NCI-H524 treated with DMSO at 0.1 percent for 48 hours (cell line): Measurements from ENCODE around the gene CTIF.

ENCODE experiments used
- DNase-seq: peaks from one replicate; lab custom pipeline; 2025; lab: John Stamatoyannopoulos, UW

CTIF gene

GRCh38 chr18:48552130-48552529, 13.3 kb downstream of the CTIF start:
- DNase-seq = no peak

- DNase-seq = no peak
Observed at GRCh38 chr18:48553236-48553635, 14.4 kb downstream of the CTIF start.

GRCh38 chr18:48554610-48555400, 16.0 kb downstream of the CTIF start:
- DNase-seq = no peak

DNA sequence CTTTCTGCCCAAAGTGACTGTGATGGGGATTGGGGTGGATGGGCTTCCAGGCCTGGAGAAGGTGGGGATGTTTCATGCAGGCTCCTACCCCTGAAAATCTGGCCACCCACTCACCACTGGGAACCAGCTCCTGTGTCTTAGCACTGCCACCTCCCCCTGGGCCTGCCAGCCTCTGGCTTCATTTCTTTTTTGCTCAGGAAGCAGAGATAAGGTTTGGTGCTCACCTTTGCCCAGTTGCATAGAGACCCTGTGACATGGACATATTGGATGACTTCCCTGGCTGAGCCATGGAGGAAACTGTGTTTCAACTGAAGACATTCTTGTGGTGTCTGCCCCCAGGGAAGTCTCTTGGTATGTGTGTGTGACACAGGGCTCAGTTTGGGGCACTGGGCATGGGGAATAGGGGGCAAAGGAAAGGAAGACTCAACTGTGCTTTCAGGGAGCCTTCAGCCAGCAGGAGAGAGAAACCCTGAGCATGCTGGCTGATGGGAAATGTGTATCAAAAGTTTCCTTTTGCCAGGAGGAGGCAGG, 16.7 kb downstream of the CTIF start:
- no peak for DNase-seq

- no peak for DNase-seq
Observed at GRCh38 chr18:48557640-48558174, 18.9 kb downstream of the CTIF start.

DNA sequence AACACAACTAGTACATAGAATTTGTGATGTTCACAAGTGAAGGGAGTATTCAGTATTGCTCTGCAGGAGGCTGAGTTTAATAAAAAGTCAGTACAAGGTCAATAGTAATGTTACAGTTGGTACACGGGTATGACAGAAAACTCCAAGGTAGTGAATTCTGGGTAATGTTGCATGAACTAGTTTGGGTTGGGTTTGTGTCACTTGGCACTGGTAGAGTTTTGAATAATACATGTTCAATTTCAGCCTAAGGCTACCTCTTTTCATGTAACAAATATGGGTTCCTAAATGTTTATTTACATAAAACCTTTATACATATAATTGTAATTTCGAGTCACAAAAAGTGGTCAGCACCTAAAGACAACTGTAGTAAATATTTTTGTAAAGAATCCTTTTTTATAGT, 19.4 kb downstream of the CTIF start:
- no peak for DNase-seq

- DNase-seq = no peak
Observed at GRCh38 chr18:48560491-48560890, 21.7 kb downstream of the CTIF start.

- DNase-seq = no peak
Observed at GRCh38 chr18:48562075-48562474, 23.2 kb downstream of the CTIF start.

- DNase-seq = no peak
Observed at GRCh38 chr18:48563027-48563426, 24.2 kb downstream of the CTIF start.

DNA sequence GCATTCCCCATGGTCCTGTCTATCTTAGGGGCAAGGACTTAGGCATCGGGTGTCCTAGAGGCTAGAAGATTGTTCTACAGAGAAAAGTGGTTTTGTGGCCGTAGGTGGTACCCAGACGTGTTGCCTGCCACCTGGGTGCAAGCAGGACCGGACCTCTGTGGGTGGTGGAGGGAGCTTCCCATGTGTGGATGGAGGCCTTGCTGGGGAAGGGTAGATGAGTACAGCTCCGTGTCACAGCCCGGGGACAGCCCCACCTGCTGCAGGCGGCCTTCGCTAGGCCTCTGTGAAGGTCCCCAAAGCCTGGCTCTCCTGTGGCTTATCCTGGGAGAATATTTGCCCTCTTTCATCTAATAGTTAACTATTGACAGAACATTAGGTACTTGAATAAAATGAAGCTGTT, 25.3 kb downstream of the CTIF start:
- DNase-seq = no peak

GRCh38 chr18:48565105-48565504, 26.3 kb downstream of the CTIF start:
- DNase-seq = no peak

DNA sequence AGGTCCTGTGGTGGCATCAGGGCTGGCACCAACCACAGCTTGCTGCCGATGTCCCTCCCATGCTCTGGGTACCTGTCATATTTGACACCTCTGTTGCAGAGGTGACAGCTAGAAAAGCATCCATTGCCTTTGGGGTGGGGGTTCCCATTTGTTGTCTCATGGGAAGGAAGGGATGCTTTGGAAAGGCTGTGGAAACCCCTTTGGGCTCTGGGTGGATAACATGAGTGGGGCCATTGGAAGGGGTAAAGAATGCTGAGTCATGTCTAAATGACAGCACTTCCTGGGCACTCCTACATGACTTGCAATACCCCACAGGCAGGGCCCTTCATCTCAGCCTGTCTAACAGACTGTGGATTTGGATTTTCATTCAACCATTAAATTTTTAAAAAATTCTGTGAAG, 27.8 kb downstream of the CTIF start:
- no peak for DNase-seq

DNA sequence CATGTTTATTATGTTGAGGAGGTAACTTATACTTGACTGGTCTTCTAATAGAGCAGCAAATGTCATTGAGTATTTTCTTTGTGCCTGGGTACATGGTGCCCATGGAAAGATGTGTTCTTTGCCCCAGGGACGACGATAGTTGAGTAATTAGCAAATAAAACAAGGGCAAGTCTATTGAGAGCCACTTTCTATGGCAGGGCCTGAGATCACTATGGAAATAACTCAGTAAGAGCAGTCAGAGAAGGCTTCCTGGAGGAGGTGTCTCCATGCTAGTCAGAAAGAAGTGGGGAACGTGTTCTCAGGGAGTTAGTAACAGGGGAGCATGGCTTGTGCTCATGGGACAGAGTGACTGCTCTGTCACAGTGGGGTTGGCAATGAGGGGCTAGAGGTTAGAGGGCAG, 28.6 kb downstream of the CTIF start:
- no peak for DNase-seq

GRCh38 chr18:48569139-48569914, 30.5 kb downstream of the CTIF start:
- no peak for DNase-seq

GRCh38 chr18:48569915-48570264, 31.1 kb downstream of the CTIF start:
- DNase-seq = no peak

DNA sequence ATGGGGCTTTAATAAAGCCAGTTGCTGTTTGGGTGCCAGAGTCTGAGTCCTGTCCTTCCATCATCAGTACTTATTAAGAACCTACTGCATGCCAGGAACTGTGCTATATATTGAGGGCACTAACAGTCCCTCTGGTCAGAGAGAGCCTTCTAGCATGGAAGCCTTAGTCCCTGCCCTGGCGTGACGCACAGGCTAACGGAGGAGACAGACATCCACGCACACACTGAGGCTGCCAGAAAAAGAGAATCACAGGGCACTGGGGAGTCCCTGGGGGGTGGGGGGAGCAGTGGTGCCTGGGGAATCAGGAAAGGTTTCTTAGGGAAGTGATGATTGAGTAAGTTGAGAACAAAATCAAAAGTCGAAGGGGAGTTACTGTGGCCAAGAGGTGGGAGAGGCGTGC, 31.5 kb downstream of the CTIF start:
- no peak for DNase-seq

GRCh38 chr18:48571639-48572384, 33.0 kb downstream of the CTIF start:
- no peak for DNase-seq

DNA sequence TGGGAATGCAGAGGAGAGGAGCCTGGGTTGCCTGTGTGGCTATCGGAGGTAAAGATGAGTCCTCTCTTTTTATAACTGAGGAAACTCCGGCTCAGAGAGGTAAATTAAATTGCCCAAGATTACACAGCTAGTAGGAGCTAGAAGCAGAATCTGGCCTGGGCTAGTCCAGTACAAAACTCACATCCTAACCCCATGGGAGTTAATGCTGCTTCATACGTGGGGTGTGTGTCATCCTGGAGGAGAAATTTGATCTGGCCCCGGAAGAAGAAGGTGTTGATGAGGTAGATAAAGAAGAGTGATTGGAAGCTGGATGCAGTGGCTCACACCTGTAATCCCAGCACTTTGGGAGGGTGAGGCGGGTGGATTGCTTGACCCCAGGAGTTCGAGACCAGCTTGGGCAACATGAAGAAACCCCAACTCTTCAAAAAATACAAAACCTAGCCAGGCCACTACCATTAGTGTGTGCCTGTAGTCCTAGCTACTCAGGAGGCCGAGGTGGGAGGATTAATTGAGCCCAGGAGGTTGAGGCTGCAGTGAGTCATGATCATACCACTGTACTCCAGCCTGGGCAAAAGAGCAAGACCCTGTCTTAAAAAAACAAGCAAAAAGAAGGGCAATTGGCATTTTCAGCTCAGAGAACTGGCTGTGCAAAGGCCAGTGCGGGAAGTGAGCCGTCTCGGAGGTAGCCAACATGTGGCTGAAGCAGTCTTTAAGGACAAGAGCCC, 33.7 kb downstream of the CTIF start:
- DNase-seq = no peak

GRCh38 chr18:48573632-48574283, 34.9 kb downstream of the CTIF start:
- no peak for DNase-seq

- no peak for DNase-seq
Observed at GRCh38 chr18:48574667-48575300, 36.0 kb downstream of the CTIF start.

DNA sequence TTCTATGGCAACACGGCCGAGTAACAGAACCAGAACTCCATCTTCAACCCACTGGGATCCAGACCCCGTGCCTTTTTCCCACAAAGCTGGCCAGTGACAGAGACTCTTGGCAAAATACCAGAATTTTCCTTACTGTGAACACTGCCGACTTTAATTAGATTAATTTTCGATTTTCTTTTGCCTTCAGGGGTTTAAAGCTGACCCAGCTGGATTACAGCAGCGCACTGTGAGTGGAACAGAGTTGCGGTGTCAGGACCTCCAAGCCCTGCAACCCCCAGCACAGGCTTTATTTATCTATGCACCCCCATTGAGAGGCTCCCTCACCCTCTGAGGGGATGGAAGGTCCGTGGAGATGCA, 36.4 kb downstream of the CTIF start:
- DNase-seq = no peak
